CD4-positive, alpha-beta memory T cell (primary cell): ENCODE data around the gene RFX3. TPM values are rescaled to one million over a fixed set of nuclear protein-coding genes. Genes with fewer than 3 reads are reported as not detected.

Experiments used
- CTCF ChIA-PET: fragments of 350-600 bp; sonication (Branson Sonifier 250); formaldehyde crosslinking; loops from one replicate; lab custom pipeline; 2021; ENCODE audit warnings: inconsistent platforms; ENCODE audit not compliant: partially characterized antibody; lab: Charles Lee
- POLR2A ChIA-PET: fragments of 350-600 bp; sonication (Branson Sonifier 250); formaldehyde crosslinking; loops from one replicate; lab custom pipeline; 2021; ENCODE audit not compliant: partially characterized antibody; lab: Charles Lee
- DNase-seq, 5 donors: peaks; one replicate each; pipeline versions ENCODE4 v3.0.0 to v3.0.0-alpha.2; 2020 to 2022; ENCODE audit warnings: mixed read lengths in 1 of 5
- H3K27ac ChIP-seq: one replicate; pipeline ENCODE4 v1.7.0; 2013; ENCODE audit warnings: low read depth, low read length
- H3K27me3 ChIP-seq: 2 replicates; pipeline ENCODE4 v1.7.0; 2013; ENCODE audit warnings: mild to moderate bottlenecking, low read length, moderate library complexity; ENCODE audit not compliant: insufficient read depth
- H3K36me3 ChIP-seq: 2 replicates; pipeline ENCODE4 v1.7.0; 2013; ENCODE audit warnings: mild to moderate bottlenecking, low read length, moderate library complexity; ENCODE audit not compliant: insufficient read depth
- H3K4me1 ChIP-seq: 2 replicates; pipeline ENCODE4 v1.7.0; 2013; ENCODE audit warnings: mild to moderate bottlenecking, low read length, moderate library complexity; ENCODE audit not compliant: insufficient read depth
- H3K4me3 ChIP-seq, 2 donors: one replicate each; pipeline ENCODE4 v1.7.0; 2013; ENCODE audit warnings: low read length in 2 of 2, mild to moderate bottlenecking in 1 of 2
- H3K9me3 ChIP-seq, 2 donors: one replicate each; pipeline ENCODE4 v1.7.0; 2013; ENCODE audit warnings: low read length in 2 of 2, control low read depth in 1 of 2; ENCODE audit not compliant: control insufficient read depth in 1 of 2
- H3K27ac Mint-ChIP-seq, 7 donors: one replicate each; pipeline ENCODE4 v1.8.0; 2020 to 2021; ENCODE audit warnings: mixed read lengths in 7 of 7, mild to moderate bottlenecking in 6 of 7, inconsistent platforms in 3 of 7, moderate library complexity in 3 of 7
- H3K27me3 Mint-ChIP-seq, 2 donors: one replicate each; pipeline ENCODE4 v1.8.0; 2020 to 2021; ENCODE audit warnings: mixed read lengths in 2 of 2
- H3K36me3 Mint-ChIP-seq, 2 donors: one replicate each; pipeline ENCODE4 v1.8.0; 2020 to 2021; ENCODE audit warnings: mixed read lengths in 2 of 2, inconsistent platforms in 1 of 2, mild to moderate bottlenecking in 1 of 2
- H3K4me1 Mint-ChIP-seq, 4 donors: one replicate each; pipeline ENCODE4 v1.8.0; 2020 to 2021; ENCODE audit warnings: mixed read lengths in 4 of 4, mild to moderate bottlenecking in 1 of 4
- H3K4me3 Mint-ChIP-seq, 8 donors: one replicate each; pipeline ENCODE4 v1.8.0; 2020 to 2021; ENCODE audit warnings: mixed read lengths in 8 of 8, mild to moderate bottlenecking in 7 of 8, moderate library complexity in 6 of 8, inconsistent platforms in 3 of 8
- H3K9me3 Mint-ChIP-seq, 8 donors: one replicate each; pipeline ENCODE4 v1.8.0; 2020 to 2021; ENCODE audit warnings: mixed read lengths in 8 of 8, mild to moderate bottlenecking in 5 of 8, inconsistent platforms in 3 of 8, moderate library complexity in 1 of 8
- intact Hi-C: fragments of 100-400 bp; cut with micrococcal nuclease; formaldehyde crosslinking; loops from one replicate; pipeline ENCODE4 v1.15.1; 2023
- polyA plus RNA-seq, 2 donors: library from polyadenylated mRNA; unstranded; fragments of 300-500 nt; fragmentation: Illumina TruSeq; gene quantifications; one replicate each; pipeline ENCODE4 v1.2.3, GENCODE V29; 2021
- total RNA-seq, 2 experiments: library from RNA; stranded (reverse); gene quantifications; one replicate each; pipeline ENCODE4 v1.2.3, GENCODE V29; 2021

Gene RFX3
- total and polyA plus RNA-seq, 4 experiments from 2014 or later = 3.0 to 30.8 (median 16.5) TPM

- CTCF ChIA-PET = no interaction called here
- Mint-ChIP-seq H3K27ac (peak overlapping the region in 6 of 7 donors; percentile 0 to 43 (median 24)), H3K4me3 (peak overlapping the region in 6 of 8 donors; percentile 14 to 55 (median 38)), H3K4me1 (peaks cover 31 to 45% (median 36%) of the 10 kb centered on the region in 4 donors), H3K9me3 (no peaks in the 10 kb centered on the region), H3K27me3 (no peaks in the 10 kb centered on the region), H3K36me3 (no peaks in the 10 kb centered on the region)
- H3K27me3 ChIP-seq = no peaks in the 10 kb centered on the region
- no peak overlapping the region for H3K4me3 ChIP-seq
- no peaks in the 10 kb centered on the region for H3K9me3 ChIP-seq
- POLR2A ChIA-PET = interaction anchor here (0.7 to 2.1 kb wide), 3 partner anchors 18 to 30 kb away, joined by 3 to 12 read pairs (median 3); partner anchors contain the start of gene RFX3
- no peak overlapping the region for H3K27ac ChIP-seq
- H3K36me3 ChIP-seq = no peaks in the 10 kb centered on the region
- intact Hi-C loops = no loop called here
- no peak for DNase-seq
- H3K4me1 ChIP-seq = peaks cover 10% of the 10 kb centered on the region
Observed at GRCh38 chr9:3508521-3509291, 17.1 kb downstream of the RFX3 start.

DNA sequence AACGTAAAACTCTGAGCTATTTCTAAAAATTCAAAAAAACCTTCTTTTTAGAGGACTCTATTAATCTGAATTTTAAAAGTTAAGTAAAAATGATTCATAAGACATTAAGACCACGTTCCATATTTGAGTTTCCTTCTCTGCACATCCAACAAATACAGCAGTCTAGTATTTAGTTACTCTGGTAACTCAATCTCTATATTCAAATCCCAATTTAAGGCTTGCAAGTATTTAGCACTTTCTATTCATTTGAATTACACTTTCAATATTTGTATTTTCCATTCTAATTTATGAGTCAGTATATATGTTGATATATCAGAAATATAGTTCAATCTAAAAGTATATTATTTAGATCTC is 17.7 kb downstream of the RFX3 start:
- peaks cover 28 to 39% (median 30%) of the 10 kb centered on the region in 4 donors for H3K4me1 Mint-ChIP-seq
- H3K27ac ChIP-seq = no peak overlapping the region
- POLR2A ChIA-PET = interaction anchor here (0.6 to 2.1 kb wide), 4 partner anchors 14 to 94 kb away, joined by 3 to 12 read pairs (median 4); partner anchors contain the start of gene RFX3

GRCh38 chr9:3507395-3508077 is 18.3 kb downstream of the RFX3 start:
- DNase-seq = no peak
- Mint-ChIP-seq H3K27ac (peak overlapping the region in 4 of 7 donors; percentile 0 to 59 (median 28)), H3K4me1 (peaks cover 29 to 34% (median 31%) of the 10 kb centered on the region in 4 donors), H3K9me3 (no peaks in the 10 kb centered on the region), H3K27me3 (no peaks in the 10 kb centered on the region), H3K36me3 (peaks cover 0 to 5% of the 10 kb centered on the region in 2 donors), H3K4me3 (no peak overlapping the region)
- Histone ChIP-seq H3K9me3 (no peaks in the 10 kb centered on the region), H3K27me3 (no peaks in the 10 kb centered on the region), H3K4me3 (no peak overlapping the region), H3K4me1 (peaks cover 10% of the 10 kb centered on the region), H3K36me3 (no peaks in the 10 kb centered on the region), H3K27ac (no peak overlapping the region)
- CTCF ChIA-PET = interaction anchor here (1.3 kb wide), 1 partner anchor 11 kb away, joined by 3 read pairs; no protein-coding TSS in a partner anchor
- POLR2A ChIA-PET = interaction anchor here (0.6 to 2.1 kb wide), 3 partner anchors 15 to 95 kb away, joined by 3 to 12 read pairs (median 4); partner anchors contain the start of gene RFX3
- intact Hi-C loops = no loop called here

More for the DNA sequence above, 17.7 kb downstream of the RFX3 start:
- no peaks in the 10 kb centered on the region for H3K9me3 ChIP-seq
- H3K27ac Mint-ChIP-seq = peak overlapping the region in 2 of 7 donors; percentile 0 to 42
- no peaks in the 10 kb centered on the region for H3K27me3 ChIP-seq
- peak overlapping the region in 3 of 8 donors; percentile 21 to 50 (median 33) for H3K4me3 Mint-ChIP-seq
- no peaks in the 10 kb centered on the region for H3K27me3 Mint-ChIP-seq
- H3K36me3 Mint-ChIP-seq = no peaks in the 10 kb centered on the region
- intact Hi-C loops = no loop called here
- no peaks in the 10 kb centered on the region for H3K36me3 ChIP-seq
- no peak overlapping the region for H3K4me3 ChIP-seq
- peaks cover 10% of the 10 kb centered on the region for H3K4me1 ChIP-seq
- DNase-seq = no peak
- H3K9me3 Mint-ChIP-seq = no peaks in the 10 kb centered on the region
- CTCF ChIA-PET = no interaction called here

GRCh38 chr9:3506164-3506563 is 19.6 kb downstream of the RFX3 start:
- Mint-ChIP-seq H3K27ac (peak overlapping the region in 1 of 7 donors; percentile 22), H3K4me3 (no peak overlapping the region), H3K4me1 (peaks cover 25 to 28% (median 26%) of the 10 kb centered on the region in 4 donors), H3K27me3 (no peaks in the 10 kb centered on the region), H3K9me3 (no peaks in the 10 kb centered on the region), H3K36me3 (peaks cover 0 to 6% of the 10 kb centered on the region in 2 donors)
- H3K4me1 ChIP-seq = peaks cover 10% of the 10 kb centered on the region
- intact Hi-C loops = no loop called here
- H3K27me3 ChIP-seq = no peaks in the 10 kb centered on the region
- no peaks in the 10 kb centered on the region for H3K9me3 ChIP-seq
- ChIA-PET CTCF (interaction anchor here (1.3 kb wide), 1 partner anchor 10 kb away, joined by 3 read pairs; no protein-coding TSS in a partner anchor), POLR2A (no interaction called here)
- H3K4me3 ChIP-seq = no peak overlapping the region
- no peak for DNase-seq
- H3K36me3 ChIP-seq = no peaks in the 10 kb centered on the region
- no peak overlapping the region for H3K27ac ChIP-seq

GRCh38 chr9:3502560-3503398 is 23.0 kb downstream of the RFX3 start:
- Mint-ChIP-seq H3K36me3 (peaks cover 0 to 6% of the 10 kb centered on the region in 2 donors), H3K27ac (no peak overlapping the region), H3K4me1 (peaks cover 14 to 24% (median 19%) of the 10 kb centered on the region in 4 donors), H3K9me3 (no peaks in the 10 kb centered on the region), H3K27me3 (no peaks in the 10 kb centered on the region), H3K4me3 (no peak overlapping the region)
- no peak for DNase-seq
- no peak overlapping the region for H3K4me3 ChIP-seq
- intact Hi-C loops = no loop called here
- ChIA-PET CTCF (no interaction called here), POLR2A (interaction anchor here (0.6 to 1.6 kb wide), 2 partner anchors 21 to 24 kb away, joined by 4 to 7 read pairs; partner anchors contain the start of gene RFX3)
- no peaks in the 10 kb centered on the region for H3K36me3 ChIP-seq
- no peaks in the 10 kb centered on the region for H3K4me1 ChIP-seq
- H3K9me3 ChIP-seq = no peaks in the 10 kb centered on the region
- no peaks in the 10 kb centered on the region for H3K27me3 ChIP-seq
- no peak overlapping the region for H3K27ac ChIP-seq

DNA sequence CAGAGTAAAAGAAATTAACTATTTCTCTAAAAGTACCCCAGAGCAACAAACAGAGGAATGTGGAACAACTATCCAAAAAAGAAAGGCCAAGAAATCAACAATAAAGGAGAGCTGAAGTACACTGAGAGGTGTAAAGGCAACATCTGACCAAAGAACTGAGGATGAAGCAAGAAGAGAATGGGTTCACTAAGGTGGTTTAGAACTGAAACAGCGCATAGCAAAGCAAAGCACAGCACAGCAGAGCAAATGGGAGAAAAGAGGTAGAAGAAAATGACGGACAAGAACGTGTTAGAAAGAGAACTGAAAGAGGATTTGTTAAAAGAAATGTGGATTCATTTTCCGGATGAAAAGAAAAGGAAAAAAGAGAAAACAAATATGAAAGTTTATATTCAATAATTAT is 25.8 kb downstream of the RFX3 start:
- Histone ChIP-seq H3K36me3 (no peaks in the 10 kb centered on the region), H3K27me3 (no peaks in the 10 kb centered on the region), H3K4me1 (no peaks in the 10 kb centered on the region), H3K9me3 (no peaks in the 10 kb centered on the region), H3K4me3 (no peak overlapping the region), H3K27ac (no peak overlapping the region)
- intact Hi-C loops = no loop called here
- DNase-seq = no peak
- Mint-ChIP-seq H3K4me1 (peaks cover 12 to 23% (median 16%) of the 10 kb centered on the region in 4 donors), H3K4me3 (peak overlapping the region in 1 of 8 donors; percentile 11), H3K27ac (peak overlapping the region in 1 of 7 donors; percentile 59), H3K27me3 (no peaks in the 10 kb centered on the region), H3K9me3 (no peaks in the 10 kb centered on the region), H3K36me3 (peaks cover 0 to 6% of the 10 kb centered on the region in 2 donors)
- POLR2A ChIA-PET = interaction anchor here (5.2 kb wide), 1 partner anchor 27 kb away, joined by 17 read pairs; the partner anchor contains the start of gene RFX3
- CTCF ChIA-PET = interaction anchor here (1.2 kb wide), 1 partner anchor 17 kb away, joined by 3 read pairs; no protein-coding TSS in a partner anchor
